H1 (cell line): ENCODE data around the gene TMEM72. TPM values are rescaled to one million over a fixed set of nuclear protein-coding genes. Genes with fewer than 3 reads are reported as not detected.
"Not testable (repeated sequence)": the region's sequence is repeated elsewhere in the genome, so short reads cannot be mapped to it uniquely, and the experiment has no call there.

ENCODE experiments used
- CTCF ChIA-PET: fragments of 300-600 bp; sonication (Branson Sonifier 250); formaldehyde crosslinking; loops from one replicate; lab custom pipeline; 2021; ENCODE audit not compliant: partially characterized antibody; lab: Charles Lee
- POLR2A ChIA-PET: fragments of 300-600 bp; sonication (Branson Sonifier 250); formaldehyde crosslinking; loops from one replicate; lab custom pipeline; 2021; ENCODE audit warnings: inconsistent platforms; ENCODE audit not compliant: partially characterized antibody; lab: Charles Lee
- DNase-seq, 2 experiments: peaks; one replicate each; pipeline versions ENCODE4 v3.0.0 to v3.0.0-alpha.2; 2010 to 2022; ENCODE audit warnings: low spot score in 2 of 2, low read depth in 1 of 2, mixed read lengths in 1 of 2
- FAIRE-seq: peaks from 2 replicates; lab custom pipeline; 2011; peaks lifted over from hg19 to GRCh38; lab: Jason Lieb, UNC
- H2AFZ ChIP-seq: 2 replicates; pipeline ENCODE4 v1.8.1; 2012; ENCODE audit warnings: low read length, inconsistent platforms
- H2AK5ac ChIP-seq: 2 replicates; pipeline ENCODE4 v1.6.1; 2013; ENCODE audit warnings: low read depth, low read length
- H2BK120ac ChIP-seq: replicated peaks from 2 replicates; pipeline ENCODE3; 2013; ENCODE audit warnings: low read depth, low read length, inconsistent platforms
- H2BK12ac ChIP-seq: 2 replicates; pipeline ENCODE4 v1.6.1; 2013; ENCODE audit warnings: low read depth, low read length
- H2BK15ac ChIP-seq: 2 replicates; pipeline ENCODE4 v1.6.1; 2013; ENCODE audit warnings: low read length
- H2BK20ac ChIP-seq: 2 replicates; pipeline ENCODE4 v1.6.1; 2013; ENCODE audit warnings: low read length
- H2BK5ac ChIP-seq: 2 replicates; pipeline ENCODE4 v1.6.1; 2013; ENCODE audit warnings: low read depth, low read length
- H3K14ac ChIP-seq: 2 replicates; pipeline ENCODE4 v1.6.1; 2013; ENCODE audit warnings: inconsistent platforms; ENCODE audit not compliant: insufficient read length
- H3K18ac ChIP-seq: 2 replicates; pipeline ENCODE4 v1.6.1; 2013; ENCODE audit warnings: low read length; ENCODE audit errors: extremely low read depth
- H3K23ac ChIP-seq: 2 replicates; pipeline ENCODE4 v1.6.1; 2013; ENCODE audit warnings: inconsistent platforms; ENCODE audit not compliant: insufficient read length
- H3K23me2 ChIP-seq: 2 replicates; pipeline ENCODE4 v1.6.1; 2013; ENCODE audit warnings: low read depth, low read length
- H3K27ac ChIP-seq: 2 replicates; pipeline ENCODE4 v1.6.1; 2011; ENCODE audit warnings: low read depth, low read length, inconsistent platforms
- H3K27me3 ChIP-seq, 4 experiments: replicated peaks in 1 of 4; 1 replicate in 1 of 4; 2 replicates in 3 of 4; pipeline versions ENCODE4 v1.6.1 to v1.8.1; 2011 to 2013; ENCODE audit warnings: low read length in 3 of 4, mild to moderate bottlenecking in 3 of 4, inconsistent platforms in 2 of 4, mixed read lengths in 2 of 4, moderate library complexity in 1 of 4; ENCODE audit not compliant: control insufficient read depth in 3 of 4, insufficient read depth in 3 of 4; ENCODE audit errors: extremely low read depth in 1 of 4
- H3K36me3 ChIP-seq, 4 experiments: 2 replicates each; pipeline versions ENCODE4 v1.6.1 to v1.8.1; 2011 to 2013; ENCODE audit warnings: mild to moderate bottlenecking in 4 of 4, low read length in 3 of 4, moderate library complexity in 2 of 4, control low read depth in 1 of 4, inconsistent platforms in 1 of 4; ENCODE audit not compliant: insufficient read depth in 4 of 4, control insufficient read depth in 2 of 4
- H3K4ac ChIP-seq: replicated peaks from 2 replicates; pipeline ENCODE3; 2013; ENCODE audit warnings: low read length, low read depth, mixed read lengths, inconsistent platforms; ENCODE audit not compliant: insufficient read length
- H3K4me1 ChIP-seq, 4 experiments: replicated peaks in 1 of 4; 1 replicate in 1 of 4; 2 replicates in 3 of 4; pipeline versions ENCODE4 v1.6.1 to v1.8.1; 2011 to 2013; ENCODE audit warnings: low read length in 3 of 4, inconsistent platforms in 2 of 4, mixed read lengths in 1 of 4; ENCODE audit not compliant: insufficient read depth in 4 of 4, control insufficient read depth in 3 of 4
- H3K4me2 ChIP-seq, 2 experiments: 2 replicates each; pipeline versions ENCODE4 v1.6.1 to v1.8.1; 2011 to 2013; ENCODE audit warnings: low read depth in 2 of 2, low read length in 2 of 2, control low read depth in 1 of 2, inconsistent platforms in 1 of 2, mild to moderate bottlenecking in 1 of 2; ENCODE audit not compliant: insufficient read depth in 1 of 2
- H3K4me3 ChIP-seq, 4 experiments: fragments of 200-600, 300-600 bp in 1 of 4; sonication (generic), shearing (Covaris generic), sonication (Bioruptor Twin) in 1 of 4; 2 replicates each; pipeline versions ENCODE4 v1.5.1 to v1.8.1; 2011 to 2016; ENCODE audit warnings: low read length in 4 of 4, low read depth in 3 of 4, control low read depth in 2 of 4, inconsistent platforms in 2 of 4, mild to moderate bottlenecking in 2 of 4, mixed read lengths in 1 of 4, moderate library complexity in 1 of 4; ENCODE audit not compliant: insufficient read depth in 2 of 4; ENCODE audit errors: extremely low read depth in 1 of 4
- H3K56ac ChIP-seq: replicated peaks from 2 replicates; pipeline ENCODE3; 2013; ENCODE audit warnings: low read depth, mild to moderate bottlenecking, mixed read lengths, low read length, inconsistent platforms; ENCODE audit not compliant: insufficient read length
- H3K79me1 ChIP-seq: 2 replicates; pipeline ENCODE4 v1.6.1; 2013; ENCODE audit warnings: low read depth, low read length, control low read depth
- H3K79me2 ChIP-seq, 2 experiments: 2 replicates each; pipeline versions ENCODE4 v1.6.1 to v1.8.1; 2012 to 2013; ENCODE audit warnings: low read length in 2 of 2, mild to moderate bottlenecking in 2 of 2, inconsistent platforms in 1 of 2; ENCODE audit not compliant: insufficient read depth in 2 of 2, control insufficient read depth in 1 of 2
- H3K9ac ChIP-seq, 4 experiments: replicated peaks in 1 of 4; 1 replicate in 1 of 4; 2 replicates in 3 of 4; pipeline versions ENCODE4 v1.6.1 to v1.8.1; 2011 to 2013; ENCODE audit warnings: low read depth in 3 of 4, low read length in 3 of 4, control low read depth in 2 of 4, mild to moderate bottlenecking in 2 of 4, moderate library complexity in 2 of 4, inconsistent platforms in 1 of 4; ENCODE audit errors: extremely low read depth in 1 of 4
- H3K9me3 ChIP-seq, 2 experiments: 2 replicates each; pipeline versions ENCODE4 v1.6.1 to v1.8.1; 2012 to 2013; ENCODE audit warnings: mild to moderate bottlenecking in 2 of 2, moderate library complexity in 2 of 2, control low read depth in 1 of 2, inconsistent platforms in 1 of 2, low read depth in 1 of 2, low read length in 1 of 2, mixed read lengths in 1 of 2; ENCODE audit not compliant: insufficient read depth in 2 of 2
- H4K20me1 ChIP-seq, 2 experiments: replicated peaks in 1 of 2; 2 replicates each; pipeline versions ENCODE3 to v1.8.1; 2011 to 2013; ENCODE audit warnings: inconsistent platforms in 2 of 2, low read length in 2 of 2, mild to moderate bottlenecking in 1 of 2; ENCODE audit not compliant: insufficient read depth in 2 of 2, control insufficient read depth in 1 of 2
- H4K5ac ChIP-seq: 2 replicates; pipeline ENCODE4 v1.6.1; 2013; ENCODE audit warnings: low read length, low read depth, mixed read lengths, inconsistent platforms; ENCODE audit not compliant: insufficient read length
- H4K8ac ChIP-seq: 2 replicates; pipeline ENCODE4 v1.8.0; 2013; ENCODE audit warnings: mild to moderate bottlenecking, moderate library complexity, low read length, inconsistent platforms; ENCODE audit not compliant: insufficient read depth; ENCODE audit errors: extremely low read depth
- H4K91ac ChIP-seq: replicated peaks from 2 replicates; pipeline ENCODE3; 2013; ENCODE audit warnings: low read length, mixed read lengths, inconsistent platforms; ENCODE audit not compliant: insufficient read length
- WGBS, 2 experiments: shearing (Covaris generic) in 1 of 2; methylation state at CpG; one replicate each; pipeline versions ENCODE4 v1.1.6 to v1.1.7; 2013 to 2015; ENCODE audit warnings: low lambda C conversion rate in 2 of 2, mixed read lengths in 2 of 2, inconsistent platforms in 1 of 2, low coverage in 1 of 2, missing lambda C conversion rate in 1 of 2; ENCODE audit not compliant: insufficient replicate concordance in 2 of 2, insufficient coverage in 1 of 2, insufficient read length in 1 of 2; ENCODE audit errors: extremely low coverage in 1 of 2, missing lambda C conversion rate in 1 of 2; 5-methylcytosine and 5-hydroxymethylcytosine counted together
- polyA plus RNA-seq, 7 experiments: library from polyadenylated mRNA; depleted of rRNA in 3 of 7; stranded (reverse) in 5 of 7; unstranded in 2 of 7; fragments of >200 nt in 5 of 7; fragments of 200-250 nt in 2 of 7; gene quantifications; 1 replicate in 5 of 7; 2 replicates in 1 of 7; 4 replicates in 1 of 7; pipeline versions ENCODE4 v1.2.1 to v1.2.3, GENCODE V29; 2011 to 2013; ENCODE audit warnings: missing spikeins in 2 of 7, mixed read lengths in 2 of 7
- total RNA-seq: library from RNA; stranded (reverse); fragmentation: NEBNext Ultra II Directional; extraction: Animal tissue kit (Norgen Biotek cat#: 25700); gene quantifications from 2 replicates; pipeline ENCODE4 v1.2.1, GENCODE V29; 2021

TMEM72 gene
- total and polyA plus RNA-seq, 2 of the 8 experiments (the other 6 are each of a cell fraction or from before 2014, with no cell fraction given): not detected

DNA sequence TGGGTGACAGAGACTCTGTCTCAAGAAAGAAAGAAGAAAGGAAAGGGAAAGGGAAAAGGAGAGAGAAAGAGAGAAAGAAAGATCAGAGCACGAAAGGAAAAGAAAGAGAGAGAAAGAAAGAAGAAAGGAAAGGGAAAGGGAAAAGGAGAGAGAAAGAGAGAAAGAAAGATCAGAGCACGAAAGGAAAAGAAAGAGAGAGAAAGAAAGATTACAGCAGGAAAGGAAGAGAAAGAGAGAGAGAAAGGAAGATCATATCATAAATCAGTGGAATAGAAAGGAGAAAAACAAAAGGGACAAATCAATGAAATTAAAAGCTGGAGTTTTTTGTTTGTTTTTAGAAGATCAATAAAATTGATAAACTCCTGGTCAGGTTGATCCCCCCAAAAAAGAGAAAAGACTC lies 44.8 kb upstream of the TMEM72 start:
- H3K18ac ChIP-seq, H3K36me3 ChIP-seq, H2BK20ac ChIP-seq, FAIRE-seq, H3K23me2 ChIP-seq, H2BK15ac ChIP-seq, H4K5ac ChIP-seq, H3K9ac ChIP-seq, H3K4ac ChIP-seq, H2AFZ ChIP-seq, H3K27ac ChIP-seq, H3K79me2 ChIP-seq, H3K14ac ChIP-seq, H4K8ac ChIP-seq, H4K20me1 ChIP-seq, H2AK5ac ChIP-seq, H3K56ac ChIP-seq, DNase-seq, H3K4me2 ChIP-seq, POLR2A ChIA-PET, H2BK5ac ChIP-seq, H2BK120ac ChIP-seq, H3K9me3 ChIP-seq, H4K91ac ChIP-seq, H2BK12ac ChIP-seq, H3K79me1 ChIP-seq, H3K23ac ChIP-seq, H3K4me3 ChIP-seq: not testable (repeated sequence)
- CTCF ChIA-PET: interaction anchor here (0.6 to 7.0 kb wide), 6 partner anchors 12 to 483 kb away, joined by 4 to 90 read pairs (median 6); no protein-coding TSS in a partner anchor
- H3K4me1 ChIP-seq: peaks cover 2 to 17% (median 8%) of the 10 kb centered on the region in 4 experiments; a peak in 6 of 7 replicates
- WGBS, 2 experiments: 61% methylated on average over 2 of the region's 2 CpGs; no CpG with 5 or more reads in 1 of the 2 experiments
- H3K27me3 ChIP-seq: peaks cover 6 to 38% (median 31%) of the 10 kb centered on the region in 4 experiments
